ENCODE measurements around the gene IDI2. TPM values are rescaled to one million over a fixed set of nuclear protein-coding genes. Genes with fewer than 3 reads are reported as not detected.

Gene IDI2
- total RNA-seq, 4 donors from 2014 or later: not detected

DNA sequence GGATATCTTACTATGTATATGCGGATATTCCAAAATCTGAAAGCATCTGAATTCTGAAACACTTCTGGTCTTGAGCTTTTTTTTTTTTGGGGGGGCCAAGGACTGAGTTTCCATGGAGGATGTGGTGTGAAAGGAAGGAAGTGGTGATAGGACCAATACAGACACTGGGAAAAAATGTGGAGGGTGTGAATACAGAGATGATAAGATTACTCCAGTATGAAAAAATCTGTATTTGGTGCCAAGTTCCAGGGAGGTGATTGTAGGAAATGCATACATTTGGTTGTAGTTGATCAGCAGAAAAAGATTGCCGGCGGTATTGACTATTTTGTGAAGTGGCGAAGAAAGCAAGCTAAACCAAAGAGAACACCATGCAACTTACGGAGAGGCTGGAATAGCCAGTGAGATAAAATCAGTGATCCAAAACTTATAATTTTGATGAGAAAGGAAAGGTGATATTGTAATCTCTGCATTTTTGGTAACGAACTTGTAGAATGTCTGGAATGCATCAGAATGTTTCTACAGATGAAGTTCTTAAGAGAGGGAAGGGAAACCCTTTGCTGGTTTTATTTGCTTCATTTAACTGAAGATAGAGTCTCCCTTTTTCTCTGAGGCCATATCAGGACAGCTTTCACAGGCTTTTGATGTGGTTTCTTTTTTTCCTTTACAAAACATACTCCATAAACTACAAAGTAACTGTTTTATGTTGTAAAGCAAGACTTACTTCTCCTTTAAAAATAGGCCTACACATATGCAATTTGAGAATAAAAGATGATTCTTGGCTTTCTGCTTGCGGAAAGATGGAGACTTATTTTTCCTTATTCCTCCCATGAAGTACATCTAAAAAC is 36.5 kb upstream of the IDI2 start:
- TF ChIP-seq EP300 (IDR thresholded peaks at IDR 0.05) (no peak), POLR2AphosphoS5 (IDR thresholded peaks at IDR 0.05) (no peak), CTCF (IDR thresholded peaks at IDR 0.05) (no peak), POLR2A (IDR thresholded peaks at IDR 0.05; ENCODE audit: low read depth) (no peak)
- Histone ChIP-seq H3K36me3 (peaks cover 0 to 20% (median 7%) of the 10 kb centered on the region in 4 donors), H3K27me3 (no peaks in the 10 kb centered on the region), H3K4me1 (peaks cover 10 to 22% (median 20%) of the 10 kb centered on the region in 4 donors), H3K4me3 (no peak overlapping the region), H3K27ac (replicated peaks in 1 of 4) (no peak overlapping the region), H3K9me3 (no peaks in the 10 kb centered on the region)
- WGBS: 94% methylated on average over 7 of the region's 7 CpGs
- DNase-seq (ENCODE audit: extremely low spot score): no peak
- intact Hi-C loops (cut with DNase I): no loop called here

DNA sequence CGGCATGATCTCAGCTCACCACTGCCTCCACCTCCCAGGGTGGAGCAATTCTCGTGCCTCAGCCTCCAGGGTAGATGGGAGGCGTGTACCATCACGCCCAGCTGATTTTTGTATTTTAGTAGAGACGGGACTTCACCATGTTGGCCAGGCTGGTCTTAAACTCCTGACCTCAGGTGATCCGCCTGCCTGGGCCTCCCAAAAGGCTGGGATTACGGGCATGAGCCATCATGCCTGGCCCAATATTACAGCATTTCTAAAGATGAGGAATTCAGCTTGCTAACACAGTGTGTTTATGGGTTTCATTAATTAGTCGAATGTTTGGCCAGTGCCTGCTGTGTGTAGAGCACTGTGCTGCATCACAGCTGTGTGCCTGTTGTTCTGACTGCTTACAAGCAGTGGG is 34.2 kb upstream of the IDI2 start:
- H3K36me3 ChIP-seq: peaks cover 0 to 20% (median 7%) of the 10 kb centered on the region in 4 donors
- H3K27me3 ChIP-seq: no peaks in the 10 kb centered on the region
- no peak for DNase-seq (ENCODE audit: extremely low spot score)
- no peak overlapping the region for H3K27ac ChIP-seq (replicated peaks in 1 of 4)
- peaks cover 21 to 32% (median 30%) of the 10 kb centered on the region in 4 donors for H3K4me1 ChIP-seq
- WGBS: 96% methylated on average over 8 of the region's 8 CpGs
- TF ChIP-seq EP300 (IDR thresholded peaks at IDR 0.05) (no peak), POLR2A (IDR thresholded peaks at IDR 0.05; ENCODE audit: low read depth) (no peak), POLR2AphosphoS5 (IDR thresholded peaks at IDR 0.05) (no peak), CTCF (IDR thresholded peaks at IDR 0.05) (no peak)
- H3K4me3 ChIP-seq: no peak overlapping the region
- intact Hi-C loops (cut with DNase I): loop anchor here (10.0 kb wide), 1 partner anchor 125 kb away; the partner anchor contains the start of gene LARP4B
- no peaks in the 10 kb centered on the region for H3K9me3 ChIP-seq

DNA sequence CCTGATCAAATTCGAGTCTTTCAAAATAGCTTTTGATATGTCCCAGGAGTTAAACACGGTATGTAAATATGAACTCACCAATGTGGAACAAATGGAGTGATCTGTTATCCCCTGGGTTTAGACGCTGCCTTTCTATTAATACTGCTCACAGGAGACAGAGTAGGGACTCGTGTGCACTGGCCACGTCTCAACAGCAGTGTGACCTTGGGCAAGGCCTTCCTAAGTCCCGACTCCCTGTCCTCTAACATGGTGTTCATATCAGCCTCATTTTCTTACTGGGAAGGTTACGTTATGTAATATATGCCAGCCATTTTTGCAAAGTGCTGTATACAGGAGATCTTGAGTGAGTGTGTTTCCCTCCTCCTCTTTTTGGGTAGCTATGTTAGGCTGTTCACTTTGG is 32.4 kb upstream of the IDI2 start:
- Histone ChIP-seq H3K27me3 (no peaks in the 10 kb centered on the region), H3K4me1 (peaks cover 36 to 48% (median 42%) of the 10 kb centered on the region in 4 donors), H3K9me3 (no peaks in the 10 kb centered on the region), H3K36me3 (peaks cover 0 to 22% (median 10%) of the 10 kb centered on the region in 4 donors), H3K27ac (replicated peaks in 1 of 4) (no peak overlapping the region), H3K4me3 (peak overlapping the region in 1 of 4 donors; percentile 97)
- WGBS: 80% methylated on average over 7 of the region's 7 CpGs
- intact Hi-C loops (cut with DNase I): loop anchor here (10.0 kb wide), 1 partner anchor 123 kb away; the partner anchor contains the start of gene LARP4B
- TF ChIP-seq CTCF (IDR thresholded peaks at IDR 0.05): no peak
- TF ChIP-seq POLR2A (IDR thresholded peaks at IDR 0.05; ENCODE audit: low read depth): no peak
- no peak for TF ChIP-seq EP300 (IDR thresholded peaks at IDR 0.05)
- no peak for TF ChIP-seq POLR2AphosphoS5 (IDR thresholded peaks at IDR 0.05)
- no peak for DNase-seq (ENCODE audit: extremely low spot score)

- WGBS: 2% methylated on average over 26 of the region's 26 CpGs
- Histone ChIP-seq H3K27ac (replicated peaks in 1 of 4) (peak overlapping the region; percentile 99 to 100 (median 99)), H3K9me3 (no peaks in the 10 kb centered on the region), H3K27me3 (no peaks in the 10 kb centered on the region), H3K4me1 (peaks cover 35 to 51% (median 43%) of the 10 kb centered on the region in 4 donors), H3K36me3 (peaks cover 0 to 26% (median 17%) of the 10 kb centered on the region in 4 donors), H3K4me3 (peak overlapping the region; percentile 94 to 97 (median 95))
- no peak for TF ChIP-seq POLR2A (IDR thresholded peaks at IDR 0.05; ENCODE audit: low read depth)
- TF ChIP-seq CTCF (IDR thresholded peaks at IDR 0.05): no peak
- TF ChIP-seq POLR2AphosphoS5 (IDR thresholded peaks at IDR 0.05): no peak
- no peak for TF ChIP-seq EP300 (IDR thresholded peaks at IDR 0.05)
- intact Hi-C loops (cut with DNase I): loop anchor here (2.0 to 10.0 kb wide), 2 partner anchors 68 to 122 kb away; partner anchors contain the start of genes GTPBP4 and LARP4B
- no peak for DNase-seq (ENCODE audit: extremely low spot score)
Observed at GRCh38 chr10:1057106-1057657, 31.5 kb upstream of the IDI2 start.
